ENCODE results near the gene YEATS4. TPM values are rescaled to one million over a fixed set of nuclear protein-coding genes. Genes with fewer than 3 reads are reported as not detected.

YEATS4 gene
- total and polyA plus RNA-seq, 2 experiments from 2014 or later = 64.7 to 90.5 TPM

GRCh38 chr12:69350002-69350626 is 9.4 kb upstream of the YEATS4 start (continued):
- TF ChIP-seq ZNF462 (CRISPR knock-in tag; IDR thresholded peaks at IDR 0.05) (no peak), ZNF331 (CRISPR knock-in tag; IDR thresholded peaks at IDR 0.05; ENCODE audit: low read depth) (no peak)

- H3K4me3 ChIP-seq = no peak overlapping the region
- H3K9me2 ChIP-seq (ENCODE audit: insufficient read depth) = no peaks in the 10 kb centered on the region
- no peaks in the 10 kb centered on the region for H3K4me1 ChIP-seq (ENCODE audit: insufficient read depth)
- DNase-seq (ENCODE audit: low spot score) (no peak), ATAC-seq (no peak)
- Mint-ChIP-seq H3K4me3 (no peak overlapping the region), H3K27ac (no peak overlapping the region), H3K36me3 (ENCODE audit: low read depth) (no peaks in the 10 kb centered on the region), H3K27me3 (ENCODE audit: insufficient read depth, low read depth, poor library complexity) (no peaks in the 10 kb centered on the region), H3K9me3 (no peaks in the 10 kb centered on the region), H3K4me1 (peaks cover 14% of the 10 kb centered on the region)
- no peaks in the 10 kb centered on the region for H3K27me3 ChIP-seq (ENCODE audit: insufficient read depth)
- H3F3A ChIP-seq (replicated peaks; ENCODE audit: low read depth) = no peaks in the 10 kb centered on the region
- TF ChIP-seq EZH2 (IDR thresholded peaks at IDR 0.05; ENCODE audit: low read depth, unreplicated experiment) (no peak), ETS1 (IDR thresholded peaks at IDR 0.05) (no peak), JUNB (IDR thresholded peaks at IDR 0.05; ENCODE audit: unreplicated experiment) (no peak), POLR2AphosphoS5 (IDR thresholded peaks at IDR 0.05; ENCODE audit: low read depth) (no peak), CREB1 (CRISPR knock-in tag; IDR thresholded peaks at IDR 0.05; ENCODE audit: low read depth) (no peak), NANOG (IDR thresholded peaks at IDR 0.05; ENCODE audit: borderline replicate concordance) (no peak)
- no peak overlapping the region for H2AFZ ChIP-seq
- no peaks in the 10 kb centered on the region for H4K20me1 ChIP-seq (replicated peaks; ENCODE audit: insufficient read depth)
- H3K4me2 ChIP-seq = no peak overlapping the region
- no peaks in the 10 kb centered on the region for H3K36me3 ChIP-seq (ENCODE audit: insufficient read depth)
- no peaks in the 10 kb centered on the region for H3K79me2 ChIP-seq (replicated peaks; ENCODE audit: insufficient read depth)
- H3K27ac ChIP-seq (ENCODE audit: low read depth) = no peak overlapping the region
Observed at GRCh38 chr12:69350777-69351176, 8.8 kb upstream of the YEATS4 start.
